Measurements from ENCODE around the gene ARFGEF2.

ARFGEF2 gene

GRCh38 chr20:48899881-48900280 lies 21.6 kb upstream of the ARFGEF2 start:
- no peak for DNase-seq (ENCODE audit: low spot score)

DNA sequence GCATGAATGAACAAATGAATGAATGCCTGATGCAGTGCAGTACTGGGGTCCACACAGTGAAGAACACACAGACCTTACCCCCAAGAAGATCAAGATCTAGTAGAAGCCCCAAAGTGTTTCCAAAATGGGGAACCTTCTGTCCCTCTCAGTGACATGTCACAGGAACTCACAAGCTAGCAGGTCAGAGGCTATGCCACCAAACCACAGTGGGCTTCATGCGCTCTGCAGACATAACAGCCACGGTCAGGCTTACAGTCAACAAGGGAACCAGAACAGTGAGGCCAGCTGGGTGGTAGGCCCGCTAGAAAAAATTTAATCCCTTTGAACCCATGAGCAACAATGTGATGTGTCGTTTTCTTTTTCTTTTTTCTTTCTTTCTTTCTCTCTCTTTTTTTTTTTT lies 20.2 kb upstream of the ARFGEF2 start:
- no peak for DNase-seq (ENCODE audit: low spot score)

DNA sequence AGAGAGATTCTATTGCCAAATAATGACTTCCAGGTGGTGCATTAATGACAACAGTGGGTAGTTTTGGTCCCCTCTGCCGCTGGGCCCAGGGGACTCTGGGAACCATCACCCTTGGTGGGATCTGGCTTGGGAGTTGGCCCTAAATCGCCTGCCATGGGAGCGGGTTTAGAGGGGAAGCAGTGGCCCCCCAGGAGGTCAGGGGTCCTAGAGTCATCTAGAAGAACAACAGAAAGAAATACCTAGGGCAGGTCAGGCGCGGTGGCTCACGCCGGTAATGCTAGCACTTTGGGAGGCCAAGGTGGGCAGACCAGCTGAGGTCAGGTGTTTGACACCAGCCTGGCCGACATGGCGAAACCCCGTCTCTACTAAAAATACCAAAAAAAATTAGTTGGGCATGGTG lies 17.8 kb upstream of the ARFGEF2 start:
- no peak for DNase-seq (ENCODE audit: low spot score)

DNA sequence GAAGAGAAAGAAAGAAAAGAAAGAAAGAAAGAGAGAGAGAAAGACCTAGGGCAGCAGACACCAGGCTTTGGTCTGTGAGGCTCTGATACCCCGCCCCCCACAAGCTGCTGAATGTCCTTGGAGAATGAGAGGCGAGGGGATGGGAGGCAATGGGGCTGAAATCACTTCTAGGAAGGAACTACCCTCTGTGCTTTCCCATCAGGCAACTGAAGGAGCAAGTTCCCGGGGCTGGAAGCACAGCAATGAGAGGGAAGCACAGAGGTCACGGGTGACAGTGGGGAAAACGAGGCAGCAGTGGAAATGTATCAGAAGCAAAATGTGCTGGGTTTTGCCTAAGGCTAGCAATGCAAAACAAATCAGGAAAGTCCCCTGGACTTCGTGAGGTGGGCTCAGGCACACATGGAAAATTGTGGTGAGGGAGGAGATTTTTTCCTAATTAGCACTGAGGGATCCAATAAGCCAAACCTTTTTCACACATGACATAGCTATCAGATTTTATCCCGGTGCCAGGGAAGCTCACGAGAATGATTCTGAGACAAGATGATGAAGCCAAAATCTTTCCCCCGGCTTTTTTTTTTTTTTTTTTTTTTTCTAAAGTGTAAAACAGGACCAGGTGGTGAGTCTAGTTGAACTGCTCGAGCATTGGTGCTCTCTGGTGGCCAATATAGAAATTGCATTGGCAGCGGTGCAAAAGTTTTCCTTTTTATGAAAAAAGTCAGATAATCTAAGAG lies 16.8 kb upstream of the ARFGEF2 start:
- DNase-seq (ENCODE audit: low spot score), result peak; percentile 81

DNA sequence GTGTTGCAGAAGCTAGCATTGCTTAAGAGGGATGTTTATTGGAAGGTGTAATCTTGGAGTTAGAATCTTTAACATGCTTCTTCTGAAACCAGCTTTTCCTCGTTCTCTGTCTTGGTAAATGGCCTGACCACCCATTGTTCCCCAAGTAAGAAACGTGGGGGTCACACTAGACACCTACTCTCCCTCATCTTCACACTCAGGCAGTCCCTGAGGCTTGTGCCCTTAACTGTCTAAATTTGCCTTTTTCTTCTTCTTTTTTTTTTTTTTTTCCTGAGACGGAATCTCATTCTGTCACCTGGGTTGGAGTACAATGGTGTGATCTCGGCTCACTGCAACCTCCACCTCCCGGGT lies 16.2 kb upstream of the ARFGEF2 start:
- DNase-seq (ENCODE audit: low spot score), result no peak

GRCh38 chr20:48906221-48906877 lies 15.2 kb upstream of the ARFGEF2 start:
- no peak for DNase-seq (ENCODE audit: low spot score)

DNA sequence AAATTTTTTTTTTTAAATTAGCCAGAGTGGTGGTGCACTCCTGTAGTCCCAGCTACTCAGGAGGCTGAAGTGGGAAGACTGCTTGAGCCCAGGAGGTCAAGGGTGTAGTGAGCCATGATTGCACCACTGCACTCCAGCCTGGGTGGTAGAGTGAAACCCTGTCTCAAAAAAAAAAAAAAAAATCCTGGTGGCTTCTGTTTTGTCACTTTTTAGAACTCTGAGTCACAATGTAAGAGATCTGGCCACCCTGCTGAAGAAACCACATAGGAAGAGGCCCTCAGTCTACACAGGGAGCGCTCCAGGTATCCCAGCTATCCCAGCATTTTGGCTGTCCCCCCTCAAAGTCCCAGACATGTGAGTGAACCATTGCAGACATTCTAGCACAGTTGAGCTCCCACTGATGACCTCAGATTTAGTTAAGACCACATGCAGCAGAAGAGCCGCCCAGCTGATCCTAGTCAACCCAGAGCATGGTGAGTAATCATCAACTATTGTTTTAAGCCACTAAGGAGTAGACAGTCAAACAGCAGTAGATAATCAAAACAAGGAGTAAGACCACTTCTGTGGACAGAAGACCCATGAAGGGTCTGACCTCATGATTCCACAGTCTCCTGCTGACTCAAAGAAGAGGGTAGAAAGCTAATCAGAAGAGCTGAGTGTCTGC lies 12.7 kb upstream of the ARFGEF2 start:
- DNase-seq (ENCODE audit: low spot score), result no peak

DNA sequence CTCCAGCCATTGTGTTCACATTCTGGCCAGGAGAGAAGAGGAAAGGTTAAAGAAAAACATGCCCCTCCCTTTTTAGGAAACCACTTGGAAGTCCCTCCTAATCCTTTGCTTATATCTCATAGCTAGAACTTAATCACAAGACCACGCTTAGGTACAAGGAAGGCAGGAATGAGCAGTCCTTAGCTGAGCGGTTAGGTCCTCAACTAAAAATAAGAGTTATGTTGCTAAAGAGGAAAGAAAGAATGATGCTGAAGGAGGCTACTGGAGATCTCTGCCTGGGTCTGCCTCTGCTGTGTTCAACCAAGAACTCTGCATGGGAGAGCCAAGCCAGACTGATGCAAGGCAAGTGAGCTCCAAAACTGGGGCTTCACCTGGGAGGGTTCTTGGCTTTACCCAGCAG lies 11.6 kb upstream of the ARFGEF2 start:
- DNase-seq (ENCODE audit: low spot score), result no peak

DNA sequence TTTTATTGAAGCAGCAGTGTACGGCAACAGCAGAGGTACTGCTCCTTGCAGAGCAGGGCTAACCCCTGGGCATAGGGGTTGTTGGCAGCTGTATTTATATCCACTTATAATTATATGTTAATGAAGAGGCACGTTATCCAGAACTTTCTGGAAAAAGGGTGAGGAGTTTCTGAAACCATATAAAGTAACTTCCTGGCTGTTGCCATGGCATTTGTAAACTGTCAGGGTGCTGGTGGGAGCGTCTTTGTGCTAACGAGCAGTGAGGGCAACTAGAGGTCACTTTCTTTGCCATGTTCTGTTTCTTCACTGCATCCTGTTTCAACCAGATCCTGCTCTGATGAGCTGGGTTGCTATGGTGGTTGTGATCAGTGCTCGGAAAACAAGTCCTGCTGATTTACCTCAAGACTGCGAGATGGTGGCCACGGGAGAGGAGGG lies 11.1 kb upstream of the ARFGEF2 start:
- no peak for DNase-seq (ENCODE audit: low spot score)

DNA sequence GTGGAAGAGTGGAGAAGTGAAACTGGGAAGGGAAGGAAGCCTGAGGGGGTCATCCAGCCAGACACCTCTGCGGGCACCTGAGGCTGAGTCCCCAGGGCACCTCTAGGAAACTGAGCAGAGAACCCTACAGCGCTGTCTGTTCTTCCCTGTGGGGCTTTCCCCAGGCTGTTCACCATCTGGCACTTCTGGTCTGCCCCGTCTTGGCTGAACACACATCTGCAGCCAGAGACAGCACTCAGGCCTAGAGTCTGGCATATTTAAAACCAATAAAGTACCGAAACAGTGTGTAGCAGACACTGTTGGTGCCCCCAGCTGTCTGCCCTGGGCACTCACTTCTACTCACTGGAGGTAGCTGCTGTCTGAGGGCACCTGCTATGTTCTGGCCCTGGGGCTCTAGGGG lies 9.4 kb upstream of the ARFGEF2 start:
- no peak for DNase-seq (ENCODE audit: low spot score)

GRCh38 chr20:48916699-48917098 lies 4.8 kb upstream of the ARFGEF2 start:
- DNase-seq (ENCODE audit: low spot score), result no peak

DNA sequence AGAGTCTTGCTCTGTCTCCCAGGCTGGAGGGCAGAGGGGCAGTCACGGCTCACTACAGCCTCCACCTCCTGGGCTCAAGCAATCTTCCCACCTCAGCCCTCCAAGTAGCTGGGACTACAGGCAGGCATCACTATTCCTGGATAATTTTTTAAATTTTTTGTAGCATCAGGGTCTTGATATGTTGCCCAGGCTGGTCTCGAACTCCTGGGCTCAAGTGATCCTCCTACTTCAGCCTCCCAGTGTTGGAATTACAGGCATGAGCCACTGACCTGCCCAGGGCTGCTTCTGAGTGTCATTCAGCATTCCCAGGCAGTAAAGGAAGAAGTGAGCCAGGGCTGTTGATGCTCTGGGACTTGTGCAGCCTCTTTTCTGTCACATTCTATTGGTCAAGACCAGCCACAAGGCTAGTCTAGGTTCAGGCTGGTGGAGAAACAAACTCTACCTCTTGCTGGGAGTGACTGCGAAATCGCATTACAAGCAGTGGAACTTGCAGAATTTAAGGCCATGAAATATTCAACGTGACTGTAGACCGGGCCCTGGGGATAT lies 2.1 kb upstream of the ARFGEF2 start:
- no peak for DNase-seq (ENCODE audit: low spot score)

GRCh38 chr20:48919882-48920526 lies 1.5 kb upstream of the ARFGEF2 start:
- no peak for DNase-seq (ENCODE audit: low spot score)

GRCh38 chr20:48920527-48921167 lies 864 bp upstream of the ARFGEF2 start:
- DNase-seq (ENCODE audit: low spot score), result no peak

DNA sequence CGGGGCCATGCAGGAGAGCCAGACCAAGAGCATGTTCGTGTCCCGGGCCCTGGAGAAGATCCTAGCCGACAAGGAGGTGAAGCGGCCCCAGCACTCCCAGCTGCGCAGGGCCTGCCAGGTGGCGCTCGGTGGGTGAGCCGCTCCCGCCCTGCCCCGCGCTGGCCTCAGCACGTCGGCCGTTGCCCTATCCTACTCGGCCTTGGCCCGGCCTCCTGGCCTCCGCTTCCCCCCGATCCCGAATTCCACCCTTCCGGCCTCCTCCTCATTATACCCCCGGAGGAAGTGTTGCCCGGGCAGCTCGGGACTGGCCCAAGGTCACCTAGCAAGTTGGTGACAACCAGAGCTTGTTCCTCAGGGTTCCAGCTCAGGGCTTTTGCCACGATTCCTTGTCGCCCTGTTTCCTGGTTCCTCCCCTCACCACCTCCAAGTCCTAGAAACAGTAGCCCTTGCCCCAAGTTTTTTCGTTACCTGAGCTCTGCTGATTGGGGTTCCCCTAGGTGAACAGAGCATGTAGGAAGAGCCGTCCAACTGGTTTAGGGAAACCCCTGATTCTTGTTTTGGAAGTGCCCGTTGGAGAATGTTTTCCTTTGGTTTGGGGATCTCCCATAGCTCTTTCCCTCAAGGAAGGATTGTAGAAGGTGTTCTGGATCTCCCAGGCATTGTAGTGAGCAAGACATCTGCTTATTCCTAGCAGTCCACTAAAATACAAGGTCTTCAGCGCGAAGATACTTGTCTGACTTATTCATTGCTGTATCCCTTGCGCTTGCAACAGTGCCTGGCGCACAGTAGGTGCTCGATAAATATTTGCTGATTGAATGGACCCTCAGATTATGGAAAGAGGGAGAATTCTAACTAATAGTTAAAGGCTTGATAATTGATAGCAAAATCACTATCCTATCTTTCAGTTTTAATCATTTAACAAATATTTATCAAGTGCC lies 641 bp downstream of the ARFGEF2 start:
- peak; percentile 77 for DNase-seq (ENCODE audit: low spot score)

DNA sequence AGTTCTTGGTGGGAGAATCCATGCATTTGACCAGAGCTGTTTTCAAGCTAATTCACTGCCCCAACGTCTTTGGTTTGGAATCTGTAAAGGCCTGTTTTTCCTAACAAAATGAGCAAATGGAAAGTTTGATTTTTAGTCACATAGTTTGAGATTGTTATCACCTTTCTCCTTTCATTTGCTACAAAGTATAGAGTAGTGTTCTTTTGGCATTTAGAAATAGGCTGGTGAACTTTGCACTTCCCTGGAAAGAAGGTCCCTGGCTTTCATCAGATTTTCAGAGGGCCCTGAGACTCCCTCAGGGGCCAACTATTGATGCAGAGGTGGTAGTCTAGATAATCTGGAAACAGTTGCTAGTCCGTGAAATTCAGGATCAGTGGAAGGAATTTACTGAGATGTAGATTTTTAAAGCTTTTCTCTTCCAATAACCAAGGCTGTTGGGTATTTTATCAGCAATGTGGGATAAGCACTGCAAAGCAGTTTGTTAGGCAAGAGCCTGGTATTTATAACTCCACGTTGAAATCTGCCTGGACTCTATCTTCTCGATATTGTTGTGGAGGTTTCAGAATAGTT lies 1.7 kb downstream of the ARFGEF2 start:
- no peak for DNase-seq (ENCODE audit: low spot score)

GRCh38 chr20:48924756-48925109 lies 3.2 kb downstream of the ARFGEF2 start:
- no peak for DNase-seq (ENCODE audit: low spot score)

DNA sequence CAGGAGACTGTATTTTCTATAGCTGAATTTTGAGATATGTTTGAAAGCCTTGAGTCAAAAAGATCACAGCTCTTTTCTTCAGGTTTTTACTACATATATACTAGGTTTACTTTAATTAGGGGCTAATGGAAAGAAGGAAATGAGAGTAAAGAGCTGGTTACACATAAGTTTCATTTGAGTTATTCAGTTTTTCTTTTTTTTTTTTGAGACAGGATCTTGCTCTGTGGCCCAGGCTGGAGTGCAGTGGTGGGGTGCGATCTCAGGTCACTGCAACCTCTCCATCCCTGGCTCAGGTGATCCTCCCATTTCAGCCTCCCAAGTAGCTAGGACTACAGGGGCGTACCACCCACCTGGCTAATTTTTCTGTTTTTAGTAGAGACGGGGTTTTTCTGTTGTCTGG lies 4.8 kb downstream of the ARFGEF2 start:
- DNase-seq (ENCODE audit: low spot score), result no peak

DNA sequence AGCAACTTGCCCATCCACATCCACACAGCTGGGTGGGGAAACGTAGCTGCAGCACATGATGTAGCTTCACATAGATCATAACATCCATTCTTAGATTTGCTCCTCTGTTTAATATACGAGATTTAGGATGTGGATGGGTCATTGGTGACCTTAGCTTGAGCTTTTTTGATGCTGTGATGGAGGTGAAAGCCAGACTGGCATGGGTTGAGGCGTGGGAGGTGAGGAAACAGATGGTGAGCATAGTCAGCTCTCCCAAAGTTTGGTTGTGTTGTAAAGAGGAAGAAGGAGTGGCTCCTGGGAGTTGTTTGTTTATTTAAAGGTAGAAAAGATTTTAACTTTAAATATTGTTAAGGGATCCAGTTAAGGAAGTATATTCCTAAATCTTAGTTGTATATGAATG lies 5.3 kb downstream of the ARFGEF2 start:
- DNase-seq (ENCODE audit: low spot score), result no peak

- DNase-seq (ENCODE audit: low spot score), result peak; percentile 73
Observed at GRCh38 chr20:48928832-48929725, 7.6 kb downstream of the ARFGEF2 start.
